HK-2 (cell line): Measurements from ENCODE around the gene DEUP1.

ENCODE experiments used
- DNase-seq: peaks from one replicate; pipeline ENCODE4 v3.0.0-alpha.2; 2018; ENCODE audit not compliant: unreplicated experiment

DEUP1 gene

DNA sequence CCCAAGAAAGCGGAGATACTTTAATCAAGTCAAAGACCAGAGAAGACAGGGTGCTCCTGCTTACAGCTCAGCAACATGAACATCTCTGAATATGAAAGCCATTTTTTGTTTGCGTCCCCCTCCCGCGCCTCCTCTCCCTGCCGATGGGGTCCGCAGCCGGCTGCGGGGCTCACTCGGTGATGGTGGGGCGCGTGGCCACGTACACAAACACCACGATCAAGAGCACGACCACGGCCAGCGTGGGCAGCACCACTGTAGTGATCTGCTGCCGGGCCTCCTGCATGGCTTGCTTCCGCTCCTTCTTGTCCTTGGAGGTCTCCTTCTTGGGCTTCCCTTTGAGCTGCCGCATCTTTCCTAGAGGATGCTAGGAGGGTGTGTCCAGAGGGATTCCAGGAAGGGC, 148.3 kb downstream of the DEUP1 start:
- DNase-seq, result no peak

- no peak for DNase-seq
These were observed 149.7 kb downstream of the DEUP1 start for GRCh38 chr11:93480256-93480655.

DNA sequence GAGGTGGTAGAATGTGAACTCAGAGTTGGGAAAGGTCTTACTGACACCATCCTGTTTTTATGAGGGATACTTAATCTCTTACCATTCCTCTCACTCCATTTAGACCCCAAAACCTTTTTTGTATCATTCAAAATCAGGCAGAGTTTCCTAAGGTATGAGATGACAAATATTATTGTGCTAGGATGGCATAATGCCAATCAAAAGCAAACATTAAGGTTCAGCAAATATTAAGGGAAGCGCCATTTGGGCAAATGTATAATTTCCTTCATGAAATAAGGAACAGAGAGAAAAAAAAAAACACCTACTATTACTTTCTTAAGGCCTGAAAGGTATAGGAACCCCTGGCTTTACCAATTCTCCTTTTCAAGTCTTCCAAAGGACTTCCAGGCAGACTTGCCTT, 150.2 kb downstream of the DEUP1 start:
- no peak for DNase-seq

GRCh38 chr11:93481279-93481678, 150.7 kb downstream of the DEUP1 start:
- no peak for DNase-seq

DNA sequence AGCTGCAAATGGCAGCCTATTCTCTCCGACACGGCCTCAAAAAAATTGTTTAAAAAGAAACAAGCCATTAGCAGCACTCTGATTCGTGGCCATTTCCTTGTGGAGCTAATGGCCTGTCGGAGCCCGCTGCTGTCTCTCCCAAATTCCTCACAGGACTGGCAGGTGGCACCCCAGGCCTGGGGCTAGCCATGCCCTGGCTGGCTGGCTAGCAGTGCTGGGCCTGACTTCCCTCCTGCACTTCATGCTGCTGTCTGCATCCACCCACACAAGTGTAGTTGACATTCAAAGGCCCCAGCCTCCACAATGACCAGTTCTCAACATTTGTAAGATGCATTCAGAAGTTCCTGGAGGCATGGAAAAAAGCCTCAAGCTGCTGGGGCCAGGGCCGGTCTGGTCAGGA, 151.2 kb downstream of the DEUP1 start:
- no peak for DNase-seq

DNA sequence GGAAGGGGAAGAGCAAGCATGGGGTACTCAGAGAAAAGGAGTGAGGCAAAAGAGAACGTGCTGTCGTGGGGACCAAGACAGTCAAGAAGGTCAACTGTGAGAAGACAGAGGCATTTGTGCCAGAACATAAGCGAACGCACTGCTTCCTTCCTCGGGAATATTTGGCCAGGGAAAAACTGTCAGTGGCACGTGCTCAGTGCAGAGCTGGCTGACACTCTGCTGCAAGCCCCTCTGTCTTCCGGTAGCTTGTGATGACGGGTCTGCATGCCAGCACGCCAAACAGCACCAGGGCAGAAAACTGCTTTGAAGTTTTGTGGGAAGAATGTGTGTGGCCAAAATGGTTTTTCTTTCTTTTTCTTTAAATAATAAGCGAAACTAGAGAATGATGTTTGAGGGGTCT, 152.0 kb downstream of the DEUP1 start:
- DNase-seq, result no peak

GRCh38 chr11:93484716-93485115, 154.2 kb downstream of the DEUP1 start:
- no peak for DNase-seq

- no peak for DNase-seq
These were observed 155.4 kb downstream of the DEUP1 start for GRCh38 chr11:93485983-93486382.

- DNase-seq, result no peak
These were observed 156.5 kb downstream of the DEUP1 start for GRCh38 chr11:93487032-93487483.
